Right cardiac atrium (tissue), 5 donors: ENCODE measurements around the gene MRPL36. TPM values are rescaled to one million over a fixed set of nuclear protein-coding genes. Genes with fewer than 3 reads are reported as not detected.

Experiments used
- ATAC-seq, 2 donors: fragments of 200-7000 bp; cut with Tn5 transposase; one replicate each; pipeline versions ENCODE4 v1.8.0 to v1.9.1; 2020; ENCODE audit warnings: moderate library complexity in 2 of 2, mild to moderate bottlenecking in 1 of 2
- DNase-seq, 3 donors: peaks; one replicate each; pipeline ENCODE4 v3.0.0-alpha.2; 2020
- H3K27ac ChIP-seq: one replicate; pipeline ENCODE4 v1.5.1; 2013; ENCODE audit warnings: mild to moderate bottlenecking, low read length, control low read depth, moderate library complexity
- H3K27me3 ChIP-seq: one replicate; pipeline ENCODE4 v1.6.1; 2013; ENCODE audit not compliant: control insufficient read depth, insufficient read depth
- H3K4me1 ChIP-seq: one replicate; pipeline ENCODE4 v1.6.1; 2013; ENCODE audit warnings: low read length; ENCODE audit not compliant: control insufficient read depth, insufficient read depth
- H3K4me3 ChIP-seq: one replicate; pipeline ENCODE4 v1.5.1; 2013; ENCODE audit warnings: low read length, control low read depth
- H3K9me3 ChIP-seq: one replicate; pipeline ENCODE4 v1.6.1; 2013; ENCODE audit warnings: low read length; ENCODE audit not compliant: control insufficient read depth
- WGBS: extraction: QIAGEN DNeasy Blood & Tissue Kit; methylation state at CpG from one replicate; pipeline ENCODE4 v1.1.7; 2013; 5-methylcytosine and 5-hydroxymethylcytosine counted together
- intact Hi-C, 4 donors: fragments of 100-400 bp; cut with DNase I; formaldehyde crosslinking; loops; one replicate each; pipeline versions ENCODE4 v1.11.0 to v1.14.0; 2022 to 2023
- polyA plus RNA-seq: library from polyadenylated mRNA; stranded (reverse); fragments of 200-250 nt; gene quantifications from one replicate; pipeline ENCODE4 v1.2.3, GENCODE V29; 2013
- total RNA-seq, 4 donors: library from RNA; stranded (reverse); fragmentation: NEBNext Ultra II Directional; extraction: Animal tissue kit (Norgen Biotek cat#: 25700); gene quantifications; one replicate each; pipeline ENCODE4 v1.2.1, GENCODE V29; 2021
- donor health status: healthy with polysubstance abuse.
- donor health status: DM: no; HTN: yes; CAD: no.
- donor health status: DM: no; HTN: no; CAD: no.
- donor health status: DM: no; HTN: yes; CAD: no; lungs with severe emphysema.
- donor health status: DM: yes; HTN: yes; CAD: no.

The MRPL36 gene
- total and polyA plus RNA-seq, 5 donors: 40.8 to 104 (median 48.1) TPM

- no peak overlapping the region for H3K27ac ChIP-seq
- no peaks in the 10 kb centered on the region for H3K27me3 ChIP-seq
- DNase-seq (peak in 1 of 3 donors; percentile 35), ATAC-seq (no peak)
- WGBS: 46% methylated on average over 14 of the region's 14 CpGs
- no peak overlapping the region for H3K4me3 ChIP-seq
- intact Hi-C loops: no loop called here
- no peaks in the 10 kb centered on the region for H3K9me3 ChIP-seq
- no peaks in the 10 kb centered on the region for H3K4me1 ChIP-seq
These were observed 32.2 kb upstream of the MRPL36 start for GRCh38 chr5:1831677-1832313.

- no peak overlapping the region for H3K27ac ChIP-seq
These were observed 31.6 kb upstream of the MRPL36 start for GRCh38 chr5:1831257-1831656.

GRCh38 chr5:1830571-1831228 lies 31.1 kb upstream of the MRPL36 start:
- no peaks in the 10 kb centered on the region for H3K4me1 ChIP-seq
- 79% methylated on average over 17 of the region's 17 CpGs for WGBS
- ATAC-seq: no peak
- H3K4me3 ChIP-seq: no peak overlapping the region
- no peak for DNase-seq
- H3K9me3 ChIP-seq: no peaks in the 10 kb centered on the region
- intact Hi-C loops: no loop called here
- no peak overlapping the region for H3K27ac ChIP-seq
- no peaks in the 10 kb centered on the region for H3K27me3 ChIP-seq

More at GRCh38 chr5:1831257-1831656, 31.6 kb upstream of the MRPL36 start:
- Histone ChIP-seq H3K9me3 (no peaks in the 10 kb centered on the region), H3K4me1 (no peaks in the 10 kb centered on the region), H3K27me3 (no peaks in the 10 kb centered on the region), H3K4me3 (no peak overlapping the region)
- DNase-seq (no peak), ATAC-seq (no peak)
- WGBS: 89% methylated on average over 11 of the region's 11 CpGs
- intact Hi-C loops: no loop called here

- no peak for DNase-seq
- Histone ChIP-seq H3K9me3 (no peaks in the 10 kb centered on the region), H3K27ac (no peak overlapping the region), H3K27me3 (no peaks in the 10 kb centered on the region), H3K4me3 (no peak overlapping the region), H3K4me1 (no peaks in the 10 kb centered on the region)
- ATAC-seq: peak in 1 of 2 donors; percentile 26
- 58% methylated on average over 39 of the region's 39 CpGs for WGBS
- intact Hi-C loops: no loop called here
These were observed 28.3 kb upstream of the MRPL36 start for GRCh38 chr5:1827886-1828397.

- DNase-seq: no peak
- Histone ChIP-seq H3K27ac (no peak overlapping the region), H3K9me3 (no peaks in the 10 kb centered on the region), H3K27me3 (no peaks in the 10 kb centered on the region), H3K4me1 (no peaks in the 10 kb centered on the region), H3K4me3 (no peak overlapping the region)
- intact Hi-C loops: no loop called here
- WGBS: 92% methylated on average over 26 of the region's 26 CpGs
- ATAC-seq: no peak
These were observed 27.6 kb upstream of the MRPL36 start for GRCh38 chr5:1827025-1827885.

GRCh38 chr5:1826235-1826980 lies 26.8 kb upstream of the MRPL36 start:
- 90% methylated on average over 26 of the region's 26 CpGs for whole genome bisulfite sequencing
- H3K27ac ChIP-seq: no peak overlapping the region
- ATAC-seq (peak in 1 of 2 donors; percentile 10), DNase-seq (no peak)
- H3K9me3 ChIP-seq: no peaks in the 10 kb centered on the region
- no peaks in the 10 kb centered on the region for H3K27me3 ChIP-seq
- no peaks in the 10 kb centered on the region for H3K4me1 ChIP-seq
- H3K4me3 ChIP-seq: no peak overlapping the region
- intact Hi-C loops: no loop called here

GRCh38 chr5:1824903-1825841 lies 25.5 kb upstream of the MRPL36 start:
- ATAC-seq (no peak), DNase-seq (no peak)
- H3K27ac ChIP-seq: no peak overlapping the region
- intact Hi-C loops: no loop called here
- H3K4me3 ChIP-seq: no peak overlapping the region
- no peaks in the 10 kb centered on the region for H3K4me1 ChIP-seq
- H3K27me3 ChIP-seq: no peaks in the 10 kb centered on the region
- no peaks in the 10 kb centered on the region for H3K9me3 ChIP-seq
- 94% methylated on average over 27 of the region's 27 CpGs for WGBS

- intact Hi-C loops: no loop called here
These were observed 24.6 kb upstream of the MRPL36 start for GRCh38 chr5:1824109-1824821.

GRCh38 chr5:1823381-1824034 lies 23.9 kb upstream of the MRPL36 start:
- WGBS: 96% methylated on average over 12 of the region's 12 CpGs
- Histone ChIP-seq H3K9me3 (no peaks in the 10 kb centered on the region), H3K27me3 (no peaks in the 10 kb centered on the region), H3K4me1 (no peaks in the 10 kb centered on the region), H3K27ac (no peak overlapping the region), H3K4me3 (no peak overlapping the region)
- ATAC-seq (no peak), DNase-seq (no peak)
- intact Hi-C loops: no loop called here

More at GRCh38 chr5:1824109-1824821, 24.6 kb upstream of the MRPL36 start:
- Histone ChIP-seq H3K9me3 (no peaks in the 10 kb centered on the region), H3K27me3 (no peaks in the 10 kb centered on the region), H3K27ac (no peak overlapping the region), H3K4me1 (no peaks in the 10 kb centered on the region), H3K4me3 (no peak overlapping the region)
- DNase-seq (no peak), ATAC-seq (no peak)
- WGBS: 92% methylated on average over 25 of the region's 25 CpGs
